Measurements from ENCODE around the gene CXorf38. TPM values are rescaled to one million over a fixed set of nuclear protein-coding genes. Genes with fewer than 3 reads are reported as not detected.
"Not testable (repeated sequence)": the region's sequence is repeated elsewhere in the genome, so short reads cannot be mapped to it uniquely, and the experiment has no call there.

CXorf38 gene
- total and polyA plus RNA-seq, 9 of the 15 experiments (the other 6 are each of a cell fraction or from before 2014, with no cell fraction given) = 1.2 to 12.8 (median 8.4) TPM

- FAIRE-seq (no peak), ATAC-seq (no peak), DNase-seq (ENCODE audit: extremely low read depth in 1 of 4, low spot score in 3 of 4) (no peak)
- intact Hi-C loops (cut with micrococcal nuclease) = loop anchor here (10.0 kb wide), 1 partner anchor 62 kb away; the partner anchor contains the start of gene CXorf38
- H3K27ac ChIP-seq (ENCODE audit: extremely low read depth, low read depth, low read length) = no peak overlapping the region
- H3K36me3 ChIP-seq (ENCODE audit: control insufficient read depth, insufficient read depth, low read length) = no peaks in the 10 kb centered on the region
- TF ChIP-seq MYNN (IDR thresholded peaks at IDR 0.05) (no peak), MYNN (CRISPR knock-in tag; IDR thresholded peaks at IDR 0.05) (no peak)
- H3K27me3 ChIP-seq (ENCODE audit: control insufficient read depth in 2 of 2, insufficient read depth in 2 of 2, low read length in 2 of 2) = no peaks in the 10 kb centered on the region
- H3K4me3 ChIP-seq = no peak overlapping the region
- H3K9me3 ChIP-seq (replicated peaks; ENCODE audit: control insufficient read depth, insufficient read depth, low read depth, low read length) = no peaks in the 10 kb centered on the region
- H3K4me2 ChIP-seq (ENCODE audit: insufficient read depth, low read length) = no peak overlapping the region
- 67% methylated on average over 2 of the region's 2 CpGs for WGBS (ENCODE audit: insufficient coverage, low coverage, missing lambda C conversion rate)
- H3K79me2 ChIP-seq (ENCODE audit: control insufficient read depth, insufficient read depth, low read length) = peaks cover 31% of the 10 kb centered on the region
- POLR2A ChIA-PET = no interaction called here
- no peaks in the 10 kb centered on the region; the same call in 1 of the 2 replicates for H4K20me1 ChIP-seq (replicated peaks; ENCODE audit: control insufficient read depth, insufficient read depth, low read length)
- no peak overlapping the region for H2AFZ ChIP-seq (ENCODE audit: low read depth, low read length)
- CTCF ChIA-PET (ENCODE audit: low intra/inter-chr PET ratio) = no interaction called here
- no peaks in the 10 kb centered on the region for H3K9me1 ChIP-seq (ENCODE audit: control insufficient read depth, insufficient read depth, low read length)
- no TSS peak for BruUV-seq (replicated peaks)
- in situ Hi-C loops (cut with MboI) = no loop called here
- no peak overlapping the region for H3K9ac ChIP-seq (ENCODE audit: insufficient read depth in 1 of 2, low read depth in 2 of 2, low read length in 2 of 2)
- H3K4me1 ChIP-seq (replicated peaks in 1 of 2; ENCODE audit: control insufficient read depth in 2 of 2, insufficient read depth in 2 of 2, low read length in 2 of 2) = peaks cover 5 to 17% of the 10 kb centered on the region in 2 experiments; a peak in 3 of 5 replicates
These were observed 64.5 kb downstream of the CXorf38 start for GRCh38 chrX:40582811-40583210.

DNA sequence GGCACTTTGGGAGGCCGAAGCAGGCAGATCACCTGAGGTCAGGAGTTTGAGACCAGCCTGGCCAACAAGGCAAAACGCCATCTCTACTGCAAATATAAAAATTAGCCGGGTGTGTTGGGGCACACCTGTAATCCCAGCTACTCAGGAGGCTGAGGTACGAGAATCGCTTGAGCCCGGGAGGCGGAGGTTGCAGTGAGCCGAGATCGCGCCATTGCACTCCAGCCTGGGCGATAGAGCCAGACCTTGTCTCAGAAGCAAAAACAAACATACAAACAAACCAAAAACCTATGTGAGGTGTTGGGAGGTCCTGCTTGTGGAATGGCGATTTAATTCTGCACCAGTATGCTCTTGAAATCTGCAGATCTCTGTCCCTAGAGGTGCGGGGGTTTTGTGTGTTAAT is 65.2 kb downstream of the CXorf38 start:
- H3K27ac ChIP-seq (ENCODE audit: extremely low read depth, low read depth, low read length); H3K9ac ChIP-seq (ENCODE audit: insufficient read depth in 1 of 2, low read depth in 2 of 2, low read length in 2 of 2); H3K4me3 ChIP-seq; FAIRE-seq; H3K36me3 ChIP-seq (ENCODE audit: control insufficient read depth, insufficient read depth, low read length); DNase-seq (ENCODE audit: extremely low read depth in 1 of 4, low spot score in 3 of 4); H2AFZ ChIP-seq (ENCODE audit: low read depth, low read length); CTCF ChIA-PET (ENCODE audit: low intra/inter-chr PET ratio); H3K9me1 ChIP-seq (ENCODE audit: control insufficient read depth, insufficient read depth, low read length); POLR2A ChIA-PET; H3K9me3 ChIP-seq (replicated peaks; ENCODE audit: control insufficient read depth, insufficient read depth, low read depth, low read length); H4K20me1 ChIP-seq (replicated peaks; ENCODE audit: control insufficient read depth, insufficient read depth, low read length); H3K27me3 ChIP-seq (ENCODE audit: control insufficient read depth in 2 of 2, insufficient read depth in 2 of 2, low read length in 2 of 2); in situ Hi-C loops (cut with MboI); ATAC-seq: not testable (repeated sequence)
- intact Hi-C loops (cut with micrococcal nuclease) = loop anchor here (10.0 kb wide), 1 partner anchor 63 kb away; the partner anchor contains the start of gene CXorf38
- H3K4me2 ChIP-seq (ENCODE audit: insufficient read depth, low read length) = peak overlapping the region; percentile 85; the same call in 1 of the 2 replicates
- TSS peak; percentile 50 for BruUV-seq (replicated peaks)
- H3K4me1 ChIP-seq (replicated peaks in 1 of 2; ENCODE audit: control insufficient read depth in 2 of 2, insufficient read depth in 2 of 2, low read length in 2 of 2) = peaks cover 5 to 18% of the 10 kb centered on the region in 2 experiments; a peak in 3 of 5 replicates
- 76% methylated on average over 12 of the region's 13 CpGs for WGBS (ENCODE audit: insufficient coverage, low coverage, missing lambda C conversion rate)
- H3K79me2 ChIP-seq (ENCODE audit: control insufficient read depth, insufficient read depth, low read length) = peaks cover 31% of the 10 kb centered on the region

Measured in K562 (cell line).